BE2C (cell line): ENCODE results near the gene KSR2.

Experiments
- DNase-seq: peaks from one replicate; pipeline ENCODE4 v3.0.0-alpha.2; 2020
- H3K27me3 ChIP-seq: fragments of 250-450 bp; sonication (Bioruptor Pico); 2 replicates; pipeline ENCODE4 v1.5.1; 2020; ENCODE audit warnings: mild to moderate bottlenecking
- H3K36me3 ChIP-seq: fragments of 250-450 bp; sonication (Bioruptor Pico); 2 replicates; pipeline ENCODE4 v1.5.1; 2020; ENCODE audit warnings: mild to moderate bottlenecking
- H3K4me1 ChIP-seq: fragments of 250-450 bp; sonication (Bioruptor Pico); 2 replicates; pipeline ENCODE4 v1.5.1; 2020
- H3K4me3 ChIP-seq: 2 replicates; pipeline ENCODE4 v1.5.1; 2011; ENCODE audit warnings: low read depth, low read length
- H3K9me3 ChIP-seq: fragments of 250-450 bp; sonication (Bioruptor Pico); 2 replicates; pipeline ENCODE4 v1.5.1; 2020
- CTCF ChIP-seq: IDR thresholded peaks from 2 replicates; pipeline ENCODE4 v1.5.1; 2012; ENCODE audit warnings: mild to moderate bottlenecking, low read depth, low read length

KSR2 gene

GRCh38 chr12:117904051-117904450 lies 64.7 kb downstream of the KSR2 start:
- H3K9me3 ChIP-seq = no peaks in the 10 kb centered on the region
- no peak for TF ChIP-seq CTCF
- H3K4me3 ChIP-seq = no peak overlapping the region
- no peaks in the 10 kb centered on the region for H3K36me3 ChIP-seq
- H3K27me3 ChIP-seq = no peaks in the 10 kb centered on the region; the same call in 1 of the 2 replicates
- no peak for DNase-seq
- H3K4me1 ChIP-seq = no peaks in the 10 kb centered on the region

DNA sequence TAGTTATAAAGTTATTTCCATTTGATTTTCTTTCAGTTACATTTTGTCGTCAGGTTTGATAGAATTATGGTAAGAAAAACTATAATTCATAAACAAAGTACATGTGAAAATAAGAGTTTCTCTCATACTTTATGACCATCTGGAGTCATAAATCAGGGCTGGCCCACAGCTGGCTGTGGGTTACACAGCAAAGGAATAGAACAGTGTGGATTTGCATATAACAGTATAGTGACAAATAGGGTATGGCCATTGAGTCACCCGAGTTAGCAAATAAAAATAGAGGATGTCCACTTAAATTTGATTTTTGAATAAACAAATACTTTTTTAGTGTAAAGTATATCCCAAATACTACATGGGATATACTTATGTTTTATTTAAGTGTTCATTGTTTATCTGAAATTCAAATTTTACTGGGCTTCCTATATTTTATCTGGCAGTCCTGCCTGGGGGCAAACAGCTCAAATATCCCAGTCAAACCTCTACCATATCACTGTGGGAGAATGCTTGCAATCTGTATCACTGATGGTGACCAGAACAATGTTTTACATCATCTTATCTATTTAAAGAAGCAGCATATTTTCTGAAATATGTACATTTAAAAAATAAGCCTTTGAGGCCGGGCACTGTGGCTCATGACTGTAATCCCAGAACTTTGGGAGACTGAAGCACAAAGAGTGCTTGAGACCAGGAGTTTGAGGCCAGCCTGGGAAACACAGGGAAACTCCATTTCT lies 65.5 kb downstream of the KSR2 start:
- Histone ChIP-seq H3K36me3 (no peaks in the 10 kb centered on the region), H3K4me1 (no peaks in the 10 kb centered on the region), H3K27me3 (no peaks in the 10 kb centered on the region), H3K9me3 (no peaks in the 10 kb centered on the region), H3K4me3 (no peak overlapping the region)
- no peak for TF ChIP-seq CTCF
- no peak for DNase-seq

DNA sequence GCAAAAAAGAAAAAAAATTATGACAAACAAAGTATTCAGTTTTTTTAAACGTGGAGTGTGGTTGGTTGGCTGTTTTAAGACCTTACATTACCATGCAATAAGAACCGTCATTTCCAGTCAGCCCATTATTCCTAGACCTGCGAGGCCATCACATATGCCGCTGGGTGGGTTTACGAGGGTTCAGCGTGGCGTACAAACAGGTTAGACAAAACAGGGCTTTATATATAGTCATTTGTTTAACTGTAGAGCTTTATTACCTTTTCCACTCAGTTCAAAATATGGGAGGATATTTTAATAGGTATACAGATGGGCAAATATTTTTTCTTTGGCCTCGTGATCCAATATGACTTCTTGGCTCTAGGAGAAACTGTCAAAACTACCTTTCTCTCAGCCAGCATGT lies 67.2 kb downstream of the KSR2 start:
- Histone ChIP-seq H3K9me3 (no peaks in the 10 kb centered on the region), H3K27me3 (no peaks in the 10 kb centered on the region), H3K4me3 (no peak overlapping the region), H3K36me3 (no peaks in the 10 kb centered on the region), H3K4me1 (no peaks in the 10 kb centered on the region)
- TF ChIP-seq CTCF = no peak
- no peak for DNase-seq

GRCh38 chr12:117900561-117900960 lies 68.2 kb downstream of the KSR2 start:
- TF ChIP-seq CTCF = no peak
- no peaks in the 10 kb centered on the region for H3K36me3 ChIP-seq
- H3K27me3 ChIP-seq = no peaks in the 10 kb centered on the region
- no peaks in the 10 kb centered on the region for H3K4me1 ChIP-seq
- H3K9me3 ChIP-seq = no peaks in the 10 kb centered on the region
- no peak overlapping the region for H3K4me3 ChIP-seq
- DNase-seq = no peak

DNA sequence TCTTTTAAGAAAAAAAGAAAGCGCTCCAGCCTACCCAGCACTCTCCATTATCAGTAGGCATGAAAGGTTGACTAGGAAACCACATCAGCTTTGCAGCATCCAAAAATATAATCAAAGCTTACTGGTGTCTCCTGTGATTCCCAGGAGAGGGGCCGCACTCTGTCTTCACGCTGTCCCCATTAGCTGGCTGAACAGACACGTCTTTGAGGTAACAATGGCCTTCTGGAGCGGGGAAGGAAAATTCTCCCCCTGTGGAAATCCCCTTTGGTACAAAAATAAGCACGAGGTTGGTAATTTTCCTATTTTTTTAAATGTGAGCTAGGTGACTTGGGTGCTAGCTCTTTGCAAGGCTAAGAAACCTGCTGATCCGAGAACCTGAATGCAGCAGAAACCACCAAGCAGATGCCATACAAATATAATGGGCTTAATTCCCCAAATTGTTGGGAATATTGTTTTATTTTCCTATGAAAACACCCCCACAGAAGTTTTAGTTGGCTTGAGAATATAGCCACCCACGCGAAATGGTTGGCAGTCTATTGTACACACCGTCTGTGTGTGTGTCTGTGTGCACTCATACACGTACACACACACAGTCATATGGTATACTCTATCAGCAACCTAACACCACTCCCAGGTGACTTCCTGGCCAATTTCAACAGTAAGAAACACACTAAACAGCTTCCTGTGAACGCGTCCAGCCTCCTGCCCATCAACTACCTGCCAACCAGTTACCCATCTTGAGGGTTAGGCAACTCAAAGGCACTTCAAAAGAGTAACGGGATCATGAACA lies 71.2 kb downstream of the KSR2 start:
- H3K9me3 ChIP-seq = no peaks in the 10 kb centered on the region

More for the DNA sequence above, 71.2 kb downstream of the KSR2 start:
- DNase-seq = no peak
- no peak overlapping the region for H3K4me3 ChIP-seq
- TF ChIP-seq CTCF = no peak
- no peaks in the 10 kb centered on the region for H3K4me1 ChIP-seq
- no peaks in the 10 kb centered on the region for H3K27me3 ChIP-seq
- H3K36me3 ChIP-seq = no peaks in the 10 kb centered on the region
